ENCODE results near the gene USP46.

USP46 gene

DNA sequence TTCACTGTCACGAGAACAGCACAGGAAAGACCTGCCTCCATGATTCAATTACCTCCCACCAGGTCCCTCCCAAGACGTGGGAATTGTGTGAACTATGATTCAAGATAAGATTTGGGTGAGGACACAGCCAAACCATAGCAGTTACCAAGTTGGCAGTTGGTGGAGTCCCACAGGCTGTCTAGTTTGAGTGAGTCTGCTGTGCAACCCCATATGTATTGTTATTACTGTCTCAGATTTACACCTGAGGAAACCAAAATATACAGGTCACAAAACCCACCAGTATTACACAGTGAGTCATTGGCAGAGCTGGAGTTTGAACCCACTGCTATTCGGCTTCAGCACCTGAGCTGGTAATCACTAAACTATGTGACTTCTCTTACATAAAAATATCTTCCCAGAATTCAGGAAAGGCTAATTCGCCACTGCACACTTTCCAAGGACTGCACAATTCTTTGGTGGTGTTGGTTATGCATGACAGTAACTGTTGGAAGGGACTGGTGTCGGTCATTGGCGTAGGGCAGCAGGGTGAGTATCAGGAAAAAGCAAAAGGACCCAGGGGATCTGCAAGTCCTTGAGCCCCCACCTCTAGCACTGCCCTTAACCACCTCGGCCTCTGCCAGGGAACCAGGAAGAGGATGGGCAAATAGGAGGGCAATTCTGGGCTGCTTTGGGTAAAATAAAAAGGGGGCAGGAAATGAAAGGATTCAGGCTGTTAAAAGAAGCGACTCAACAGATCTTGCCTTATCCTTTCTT, 110.1 kb downstream of the USP46 start:
- H3K27ac ChIP-seq, result no peak overlapping the region
- TF ChIP-seq, protein P1, sequence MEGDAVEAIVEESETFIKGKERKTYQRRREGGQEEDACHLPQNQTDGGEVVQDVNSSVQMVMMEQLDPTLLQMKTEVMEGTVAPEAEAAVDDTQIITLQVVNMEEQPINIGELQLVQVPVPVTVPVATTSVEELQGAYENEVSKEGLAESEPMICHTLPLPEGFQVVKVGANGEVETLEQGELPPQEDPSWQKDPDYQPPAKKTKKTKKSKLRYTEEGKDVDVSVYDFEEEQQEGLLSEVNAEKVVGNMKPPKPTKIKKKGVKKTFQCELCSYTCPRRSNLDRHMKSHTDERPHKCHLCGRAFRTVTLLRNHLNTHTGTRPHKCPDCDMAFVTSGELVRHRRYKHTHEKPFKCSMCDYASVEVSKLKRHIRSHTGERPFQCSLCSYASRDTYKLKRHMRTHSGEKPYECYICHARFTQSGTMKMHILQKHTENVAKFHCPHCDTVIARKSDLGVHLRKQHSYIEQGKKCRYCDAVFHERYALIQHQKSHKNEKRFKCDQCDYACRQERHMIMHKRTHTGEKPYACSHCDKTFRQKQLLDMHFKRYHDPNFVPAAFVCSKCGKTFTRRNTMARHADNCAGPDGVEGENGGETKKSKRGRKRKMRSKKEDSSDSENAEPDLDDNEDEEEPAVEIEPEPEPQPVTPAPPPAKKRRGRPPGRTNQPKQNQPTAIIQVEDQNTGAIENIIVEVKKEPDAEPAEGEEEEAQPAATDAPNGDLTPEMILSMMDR (IDR thresholded peaks at IDR 0.05), result no peak
- TF ChIP-seq ZFX (IDR thresholded peaks at IDR 0.05; ENCODE audit: borderline replicate concordance), result no peak

DNA sequence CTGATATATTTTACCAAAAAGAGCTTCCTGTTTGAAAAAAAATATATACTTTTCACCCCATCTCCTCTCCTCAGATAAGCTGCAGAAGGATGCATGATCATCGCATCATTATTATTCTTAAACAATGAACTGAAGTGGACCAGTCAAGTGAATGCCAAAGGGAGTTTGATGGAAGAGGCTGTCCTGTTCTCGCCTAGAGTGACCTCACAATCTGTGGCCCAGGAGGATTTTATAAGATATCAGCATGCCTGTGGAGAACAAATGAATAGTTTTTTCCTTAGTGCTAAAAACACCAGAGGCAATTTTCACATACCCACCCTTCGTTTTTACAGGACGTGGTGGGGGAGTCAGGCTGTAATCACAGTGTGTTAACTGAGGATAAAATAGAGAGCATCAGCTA, 112.7 kb downstream of the USP46 start:
- TF ChIP-seq, protein P1 (IDR thresholded peaks at IDR 0.05), result no peak
- TF ChIP-seq ZFX (IDR thresholded peaks at IDR 0.05; ENCODE audit: borderline replicate concordance), result no peak
- no peak overlapping the region for H3K27ac ChIP-seq

DNA sequence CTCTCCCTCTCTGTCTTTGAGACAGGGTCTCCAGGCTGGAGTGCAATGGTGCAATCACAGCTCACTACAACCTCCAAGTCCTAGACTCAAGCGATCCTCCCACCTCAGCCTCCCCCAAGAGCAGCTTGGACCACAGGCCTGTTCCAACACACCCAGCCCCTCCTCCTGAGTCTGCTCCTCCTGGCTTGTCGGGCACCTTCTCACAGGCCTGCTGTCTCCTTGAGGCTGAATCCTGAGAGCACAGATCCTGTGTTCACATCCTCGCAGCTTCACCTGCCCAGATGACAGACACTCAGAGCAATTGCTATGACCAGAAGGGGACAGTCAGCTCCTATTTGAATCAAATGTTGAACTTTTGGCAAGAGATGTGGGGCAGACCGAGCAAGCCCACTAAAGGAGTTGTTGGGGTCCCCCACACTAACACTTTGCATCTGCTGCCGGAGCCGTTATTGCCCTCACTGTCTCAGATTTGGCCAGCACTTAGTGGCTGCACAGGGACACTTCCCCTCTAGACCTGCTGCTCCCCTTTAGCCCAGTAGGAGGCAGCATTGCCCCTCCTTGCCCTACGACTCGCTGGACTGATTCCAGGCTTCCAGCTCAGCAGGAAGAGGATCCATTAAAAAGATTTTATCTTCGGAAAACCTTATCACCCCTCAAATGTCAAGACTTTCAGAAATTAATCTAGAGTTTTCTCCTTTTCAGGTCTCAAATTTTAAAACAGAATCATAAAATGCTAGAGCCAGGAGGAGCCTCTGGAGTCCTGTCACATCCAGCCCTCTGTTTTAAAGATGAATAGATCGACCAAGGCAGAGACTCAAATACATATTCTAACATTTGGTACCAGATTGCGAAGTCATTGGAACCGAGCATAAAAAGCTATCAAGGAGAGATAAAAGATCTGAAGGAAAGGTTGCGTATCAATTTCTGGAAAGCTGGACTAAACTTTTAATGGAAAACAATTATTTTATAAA, 113.7 kb downstream of the USP46 start:
- TF ChIP-seq, protein P1 (IDR thresholded peaks at IDR 0.05), result peak; percentile 90
- TF ChIP-seq ZFX (IDR thresholded peaks at IDR 0.05; ENCODE audit: borderline replicate concordance), result no peak
- H3K27ac ChIP-seq, result no peak overlapping the region
